Upper lobe of left lung (tissue), 6 donors: ENCODE data around the gene HNRNPAB. TPM values are rescaled to one million over a fixed set of nuclear protein-coding genes. Genes with fewer than 3 reads are reported as not detected.

Source experiments
- ATAC-seq, 2 donors: fragments of 200-7000 bp; cut with Tn5 transposase; one replicate each; pipeline ENCODE4 v1.9.1; 2022; ENCODE audit warnings: mild to moderate bottlenecking in 2 of 2, moderate library complexity in 2 of 2; ENCODE audit not compliant: low FRiP score in 2 of 2
- DNase-seq, 2 donors: peaks; one replicate each; pipeline ENCODE4 v3.0.0-alpha.2; 2019 to 2020
- H3K27ac ChIP-seq, 4 donors: fragments of 200-600 bp; sonication (generic); one replicate each; pipeline ENCODE4 v1.5.1; 2016 to 2019
- H3K27me3 ChIP-seq, 4 donors: fragments of 200-600 bp; sonication (generic); one replicate each; pipeline ENCODE4 v1.5.1; 2017 to 2019
- H3K36me3 ChIP-seq, 4 donors: fragments of 200-600 bp; sonication (generic); one replicate each; pipeline ENCODE4 v1.5.1; 2016 to 2019
- H3K4me1 ChIP-seq, 4 donors: fragments of 200-600 bp; sonication (generic); one replicate each; pipeline ENCODE4 v1.5.1; 2018 to 2019
- H3K4me3 ChIP-seq, 4 donors: fragments of 200-600 bp; sonication (generic); one replicate each; pipeline ENCODE4 v1.5.1; 2017 to 2019; ENCODE audit warnings: mild to moderate bottlenecking in 2 of 4, moderate library complexity in 1 of 4
- H3K9me3 ChIP-seq, 4 donors: fragments of 200-600 bp; sonication (generic); one replicate each; pipeline ENCODE4 v1.5.1; 2018 to 2019
- CTCF ChIP-seq, 6 experiments: fragments of 450-650 bp in 4 of 6; fragments of 200-600 bp in 2 of 6; sonication (generic) in 2 of 6; IDR thresholded peaks; one replicate each; pipeline ENCODE4 v1.5.1; 2016 to 2019; ENCODE audit warnings: antibody characterized with exemption in 6 of 6
- EP300 ChIP-seq, 4 donors: sonication (generic); formaldehyde crosslinking; IDR thresholded peaks; one replicate each; pipeline ENCODE4 v1.5.1; 2017; ENCODE audit warnings: antibody characterized with exemption in 4 of 4, control low read depth in 2 of 4
- POLR2A ChIP-seq, 4 donors: fragments of 450-650 bp; IDR thresholded peaks; one replicate each; pipeline ENCODE4 v1.5.1; 2016 to 2017; ENCODE audit warnings: antibody characterized with exemption in 4 of 4, mild to moderate bottlenecking in 2 of 4
- POLR2AphosphoS5 ChIP-seq, 2 donors: sonication (generic); formaldehyde crosslinking; IDR thresholded peaks; one replicate each; pipeline ENCODE4 v1.5.1; 2017; ENCODE audit warnings: antibody characterized with exemption in 2 of 2
- WGBS, 2 donors: methylation state at CpG; one replicate each; pipeline ENCODE4 v1.1.5; 2017 to 2018; 5-methylcytosine and 5-hydroxymethylcytosine counted together
- total RNA-seq, 6 donors: library from RNA; depleted of rRNA in 4 of 6; stranded (reverse); fragments of >200 nt in 4 of 6; gene quantifications; one replicate each; pipeline versions ENCODE4 v1.1.0 to v1.2.1, GENCODE V29; 2016 to 2021
- donor health status: DM: no; HTN: no; CAD: no; lungs with moderate emphysema.
- donor health status: DM: no; HTN: yes; CAD: no; lungs with severe emphysema.

HNRNPAB gene
- total RNA-seq, 6 donors from 2014 or later: 61.8 to 133 (median 97.7) TPM

GRCh38 chr5:178206166-178207101, 2.1 kb downstream of the HNRNPAB start:
- H3K27me3 ChIP-seq: no peaks in the 10 kb centered on the region
- H3K4me1 ChIP-seq: peaks cover 26 to 32% (median 29%) of the 10 kb centered on the region in 4 donors
- H3K9me3 ChIP-seq: no peaks in the 10 kb centered on the region
- no peak for TF ChIP-seq POLR2AphosphoS5 (IDR thresholded peaks at IDR 0.05)
- TF ChIP-seq EP300 (IDR thresholded peaks at IDR 0.05): no peak
- peak overlapping the region in 3 of 4 donors; percentile 83 to 100 (median 87) for H3K4me3 ChIP-seq
- ATAC-seq (no peak), DNase-seq (no peak)
- 54 to 60% methylated on average over 12 of the region's 12 CpGs for WGBS, 2 donors
- peak overlapping the region; percentile 35 to 98 (median 94) for H3K27ac ChIP-seq
- H3K36me3 ChIP-seq: peaks cover 27 to 55% (median 49%) of the 10 kb centered on the region in 4 donors

- DNase-seq (peak in 1 of 2 donors; percentile 67), ATAC-seq (peak in 1 of 2 donors; percentile 39)
- H3K4me1 ChIP-seq: peaks cover 26 to 32% (median 29%) of the 10 kb centered on the region in 4 donors
- no peak for TF ChIP-seq POLR2AphosphoS5 (IDR thresholded peaks at IDR 0.05)
- no peak for TF ChIP-seq CTCF (IDR thresholded peaks at IDR 0.05)
- no peak for TF ChIP-seq EP300 (IDR thresholded peaks at IDR 0.05)
- TF ChIP-seq POLR2A (IDR thresholded peaks at IDR 0.05): no peak
- H3K9me3 ChIP-seq: no peaks in the 10 kb centered on the region
- 73 to 83% methylated on average over 5 of the region's 5 CpGs for WGBS, 2 donors
- peak overlapping the region in 1 of 4 donors; percentile 100 for H3K4me3 ChIP-seq
- H3K27ac ChIP-seq: peak overlapping the region; percentile 9 to 97 (median 50)
- H3K36me3 ChIP-seq: peaks cover 36 to 64% (median 58%) of the 10 kb centered on the region in 4 donors
- H3K27me3 ChIP-seq: no peaks in the 10 kb centered on the region
Observed at GRCh38 chr5:178207183-178207916, 3.0 kb downstream of the HNRNPAB start.

- H3K27me3 ChIP-seq: no peaks in the 10 kb centered on the region
- ATAC-seq: no peak
- peaks cover 40 to 69% (median 63%) of the 10 kb centered on the region in 4 donors for H3K36me3 ChIP-seq
- 75 to 89% methylated on average over 1 of the region's 1 CpG for WGBS, 2 donors
- peak overlapping the region in 3 of 4 donors; percentile 9 to 20 (median 10) for H3K27ac ChIP-seq
- no peaks in the 10 kb centered on the region for H3K9me3 ChIP-seq
- peaks cover 26 to 32% (median 29%) of the 10 kb centered on the region in 4 donors for H3K4me1 ChIP-seq
- H3K4me3 ChIP-seq: no peak overlapping the region
- TF ChIP-seq POLR2AphosphoS5 (IDR thresholded peaks at IDR 0.05) (no peak), POLR2A (IDR thresholded peaks at IDR 0.05) (no peak), CTCF (IDR thresholded peaks at IDR 0.05) (no peak)
- DNase-seq: no peak
Observed at GRCh38 chr5:178207917-178208280, 3.6 kb downstream of the HNRNPAB start.

- TF ChIP-seq CTCF (IDR thresholded peaks at IDR 0.05): peak in 1 of 6 experiments; percentile 4
- no peak for TF ChIP-seq POLR2AphosphoS5 (IDR thresholded peaks at IDR 0.05)
- no peak overlapping the region for H3K4me3 ChIP-seq
- no peak for ATAC-seq
- no peak for DNase-seq
- peaks cover 42 to 77% (median 71%) of the 10 kb centered on the region in 4 donors for H3K36me3 ChIP-seq
- 80 to 88% methylated on average over 3 to 5 of the region's 5 CpGs for WGBS, 2 donors
- H3K27ac ChIP-seq: no peak overlapping the region
- H3K27me3 ChIP-seq: no peaks in the 10 kb centered on the region
- H3K4me1 ChIP-seq: peaks cover 25 to 35% (median 30%) of the 10 kb centered on the region in 4 donors
- no peaks in the 10 kb centered on the region for H3K9me3 ChIP-seq
Observed at GRCh38 chr5:178208540-178209227, 4.4 kb downstream of the HNRNPAB start.
